Heart left ventricle (tissue), 13 donors: ENCODE results near the gene IFNLR1.

ENCODE experiments used
- CTCF ChIP-seq, 12 donors: fragments of 200-600 bp; sonication (generic) in 4 of 12; IDR thresholded peaks; one replicate each; pipeline versions ENCODE4 v1.5.0 to v1.8.0; 2018 to 2022; ENCODE audit warnings: antibody characterized with exemption in 12 of 12, mild to moderate bottlenecking in 5 of 12
- POLR2A ChIP-seq, 2 donors: fragments of 450-650 bp; IDR thresholded peaks; one replicate each; pipeline ENCODE4 v1.6.1; 2017; ENCODE audit warnings: antibody characterized with exemption in 2 of 2, mild to moderate bottlenecking in 2 of 2, moderate library complexity in 2 of 2
- donor health status: ischemic (EF 13 %, LVEDD 7.1; RV severe dilation, severe dysfunction).
- donor health status: DM: no; HTN: yes; CAD: no.
- donor health status: DM: no; HTN: no; CAD: no.
- donor health status: ischemic (EF 25% LVEDD 6.9; RV normal size, moderate dysfunction).
- donor health status: ischemic (EF 25% LVEDD 5.7; RV mildly dilated, moderate dysfunction).
- donor health status: ischemic (EF 35%, LVEDD 5.7; RV mildly dilated, moderate dysfunction).
- donor health status: nonischemic (EF 11% LVEDD 7.7; RV severe dilation, severe dysfunction).
- donor health status: DM: yes; HTN: yes; CAD: no.
- donor health status: PGD.
- donor health status: ischemic (EF 29% LVEDD 5.4; RV normal size, mild dysfunction).
- donor health status: nonischemic (EF 23%, LVEDD 6.1; RV moderate dilation, normal function).

- TF ChIP-seq POLR2A (IDR thresholded peaks at IDR 0.05) (no peak), CTCF (IDR thresholded peaks at IDR 0.05) (no peak)
These were observed 63.5 kb downstream of the IFNLR1 start for GRCh38 chr1:24123611-24124010.
